Measurements from ENCODE around the gene SMYD3. TPM values are rescaled to one million over a fixed set of nuclear protein-coding genes. Genes with fewer than 3 reads are reported as not detected.

SMYD3 gene
- total and polyA plus RNA-seq, 2 donors (not counting 1 experiment from before 2014, with no cell fraction given): 9.7 to 37.2 TPM

DNA sequence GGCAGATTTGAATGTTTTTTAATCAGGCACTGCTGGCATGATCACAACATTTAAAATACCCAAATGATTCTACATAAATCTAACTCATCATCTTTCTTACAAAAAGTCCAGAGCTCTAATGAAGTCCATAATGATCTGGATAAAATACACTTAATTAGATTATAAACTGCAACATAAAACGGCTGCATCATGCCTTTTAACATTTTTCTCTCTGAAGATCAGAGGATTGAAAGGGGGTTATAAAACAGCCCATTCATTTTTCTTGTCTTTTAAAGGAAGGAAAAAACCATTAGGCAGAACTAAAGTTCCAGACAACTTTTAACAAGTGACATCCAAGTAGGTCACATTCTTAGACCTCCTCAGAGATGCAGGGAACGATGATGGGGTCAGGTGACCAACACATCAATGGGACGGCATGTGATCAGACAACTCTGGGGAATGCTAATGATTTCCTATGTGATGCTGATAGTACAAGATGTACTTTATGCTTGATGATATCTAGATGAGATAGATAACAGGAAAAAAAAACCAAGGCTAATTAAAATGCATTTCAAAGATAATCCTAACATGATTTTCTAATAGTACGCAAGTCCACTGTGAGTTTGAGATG is 455.1 kb downstream of the SMYD3 start:
- Histone ChIP-seq H3K36me3 (replicated peaks in 1 of 2; ENCODE audit: control extremely low read depth in 1 of 2, control insufficient read depth in 1 of 2, extremely low read depth in 1 of 2, insufficient read depth in 2 of 2, low read length in 1 of 2) (no peaks in the 10 kb centered on the region), H3K4me3 (ENCODE audit: control extremely low read depth in 1 of 5, extremely low read depth in 1 of 5, insufficient read depth in 1 of 5, low read depth in 2 of 5, low read length in 4 of 5) (no peak overlapping the region), H3K9ac (ENCODE audit: low read length) (no peak overlapping the region), H2AFZ (ENCODE audit: insufficient read depth, low read depth, low read length, poor library complexity, severe bottlenecking) (no peak overlapping the region), H3K27ac (ENCODE audit: low read length in 2 of 2) (no peak overlapping the region), H3K9me3 (ENCODE audit: control extremely low read depth in 1 of 3, control insufficient read depth in 2 of 3, insufficient read depth in 1 of 3, low read length in 2 of 3) (peaks cover 0 to 3% (median 0%) of the 10 kb centered on the region in 3 donors), H3K4me2 (replicated peaks; ENCODE audit: low read depth, low read length, poor library complexity, severe bottlenecking) (no peak overlapping the region), H4K20me1 (ENCODE audit: control insufficient read depth, insufficient read depth, low read length, poor library complexity, severe bottlenecking) (no peaks in the 10 kb centered on the region), H3K4me1 (ENCODE audit: control insufficient read depth in 2 of 2, insufficient read depth in 2 of 2, low read length in 2 of 2) (no peaks in the 10 kb centered on the region), H3K27me3 (replicated peaks in 1 of 4; ENCODE audit: control extremely low read depth in 1 of 4, control insufficient read depth in 3 of 4, insufficient read depth in 4 of 4, low read length in 3 of 4) (no peaks in the 10 kb centered on the region), H3K79me2 (ENCODE audit: control insufficient read depth, insufficient read depth, low read length) (no peaks in the 10 kb centered on the region)
- 93% methylated on average over 2 of the region's 4 CpGs for WGBS (ENCODE audit: insufficient coverage)
- no peaks in the 10 kb centered on the region for H3K27me3 Mint-ChIP-seq
- ChIA-PET CTCF (no interaction called here), POLR2A (no interaction called here)
- H3K9me3 Mint-ChIP-seq (ENCODE audit: insufficient read depth): peaks cover 3% of the 10 kb centered on the region
- H3K4me1 Mint-ChIP-seq: no peaks in the 10 kb centered on the region
- no peak overlapping the region for H3K27ac Mint-ChIP-seq
- DNase-seq (no peak), ATAC-seq (ENCODE audit: low read depth) (no peak)
- intact Hi-C loops (cut with micrococcal nuclease): no loop called here
- TF ChIP-seq, protein P1, sequence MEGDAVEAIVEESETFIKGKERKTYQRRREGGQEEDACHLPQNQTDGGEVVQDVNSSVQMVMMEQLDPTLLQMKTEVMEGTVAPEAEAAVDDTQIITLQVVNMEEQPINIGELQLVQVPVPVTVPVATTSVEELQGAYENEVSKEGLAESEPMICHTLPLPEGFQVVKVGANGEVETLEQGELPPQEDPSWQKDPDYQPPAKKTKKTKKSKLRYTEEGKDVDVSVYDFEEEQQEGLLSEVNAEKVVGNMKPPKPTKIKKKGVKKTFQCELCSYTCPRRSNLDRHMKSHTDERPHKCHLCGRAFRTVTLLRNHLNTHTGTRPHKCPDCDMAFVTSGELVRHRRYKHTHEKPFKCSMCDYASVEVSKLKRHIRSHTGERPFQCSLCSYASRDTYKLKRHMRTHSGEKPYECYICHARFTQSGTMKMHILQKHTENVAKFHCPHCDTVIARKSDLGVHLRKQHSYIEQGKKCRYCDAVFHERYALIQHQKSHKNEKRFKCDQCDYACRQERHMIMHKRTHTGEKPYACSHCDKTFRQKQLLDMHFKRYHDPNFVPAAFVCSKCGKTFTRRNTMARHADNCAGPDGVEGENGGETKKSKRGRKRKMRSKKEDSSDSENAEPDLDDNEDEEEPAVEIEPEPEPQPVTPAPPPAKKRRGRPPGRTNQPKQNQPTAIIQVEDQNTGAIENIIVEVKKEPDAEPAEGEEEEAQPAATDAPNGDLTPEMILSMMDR (IDR thresholded peaks at IDR 0.05): no peak
- TF ChIP-seq EZH2 (IDR thresholded peaks at IDR 0.05; ENCODE audit: borderline replicate concordance, insufficient read depth, low read depth, low read length, poor library complexity, severe bottlenecking): no peak
- no peak overlapping the region for H3K4me3 Mint-ChIP-seq

DNA sequence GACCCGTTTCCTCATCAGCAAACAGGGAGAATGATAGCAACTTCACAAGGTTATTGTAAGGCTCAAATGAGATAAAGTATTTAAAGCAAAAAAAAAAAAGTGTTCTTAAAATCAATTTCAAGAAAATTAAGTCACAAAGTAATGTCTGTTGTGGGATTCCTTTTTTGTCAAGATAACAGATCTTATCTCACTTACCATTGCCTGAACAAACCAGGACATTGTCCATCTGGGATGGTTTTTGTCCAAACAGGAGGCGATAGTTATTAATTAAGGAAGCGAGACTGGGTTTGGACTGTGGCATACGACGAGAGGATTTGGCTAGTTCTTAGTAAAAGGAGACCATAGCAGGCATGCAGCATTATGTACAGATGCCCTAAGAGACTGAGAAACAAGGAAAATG is 458.4 kb downstream of the SMYD3 start:
- H3K9me3 Mint-ChIP-seq (ENCODE audit: insufficient read depth): no peaks in the 10 kb centered on the region
- Histone ChIP-seq H3K4me3 (ENCODE audit: control extremely low read depth in 1 of 5, extremely low read depth in 1 of 5, insufficient read depth in 1 of 5, low read depth in 2 of 5, low read length in 4 of 5) (no peak overlapping the region), H3K27ac (ENCODE audit: low read length in 2 of 2) (no peak overlapping the region), H3K4me1 (ENCODE audit: control insufficient read depth in 2 of 2, insufficient read depth in 2 of 2, low read length in 2 of 2) (no peaks in the 10 kb centered on the region), H3K36me3 (replicated peaks in 1 of 2; ENCODE audit: control extremely low read depth in 1 of 2, control insufficient read depth in 1 of 2, extremely low read depth in 1 of 2, insufficient read depth in 2 of 2, low read length in 1 of 2) (no peaks in the 10 kb centered on the region), H3K79me2 (ENCODE audit: control insufficient read depth, insufficient read depth, low read length) (no peaks in the 10 kb centered on the region), H3K27me3 (replicated peaks in 1 of 4; ENCODE audit: control extremely low read depth in 1 of 4, control insufficient read depth in 3 of 4, insufficient read depth in 4 of 4, low read length in 3 of 4) (no peaks in the 10 kb centered on the region), H3K9ac (ENCODE audit: low read length) (no peak overlapping the region), H3K4me2 (replicated peaks; ENCODE audit: low read depth, low read length, poor library complexity, severe bottlenecking) (no peak overlapping the region), H4K20me1 (ENCODE audit: control insufficient read depth, insufficient read depth, low read length, poor library complexity, severe bottlenecking) (no peaks in the 10 kb centered on the region), H3K9me3 (ENCODE audit: control extremely low read depth in 1 of 3, control insufficient read depth in 2 of 3, insufficient read depth in 1 of 3, low read length in 2 of 3) (no peaks in the 10 kb centered on the region), H2AFZ (ENCODE audit: insufficient read depth, low read depth, low read length, poor library complexity, severe bottlenecking) (no peak overlapping the region)
- TF ChIP-seq, protein P1 (IDR thresholded peaks at IDR 0.05): no peak
- TF ChIP-seq EZH2 (IDR thresholded peaks at IDR 0.05; ENCODE audit: borderline replicate concordance, insufficient read depth, low read depth, low read length, poor library complexity, severe bottlenecking): no peak
- H3K27ac Mint-ChIP-seq: no peak overlapping the region
- no peaks in the 10 kb centered on the region for H3K27me3 Mint-ChIP-seq
- H3K4me3 Mint-ChIP-seq: no peak overlapping the region
- H3K4me1 Mint-ChIP-seq: no peaks in the 10 kb centered on the region
- ChIA-PET CTCF (no interaction called here), POLR2A (no interaction called here)
- DNase-seq: no peak
- WGBS (ENCODE audit: insufficient coverage): 100% methylated on average over 4 of the region's 5 CpGs
- intact Hi-C loops (cut with micrococcal nuclease): no loop called here
- no peak for ATAC-seq (ENCODE audit: low read depth)
